ENCODE measurements around the gene HEPHL1.

The HEPHL1 gene

DNA sequence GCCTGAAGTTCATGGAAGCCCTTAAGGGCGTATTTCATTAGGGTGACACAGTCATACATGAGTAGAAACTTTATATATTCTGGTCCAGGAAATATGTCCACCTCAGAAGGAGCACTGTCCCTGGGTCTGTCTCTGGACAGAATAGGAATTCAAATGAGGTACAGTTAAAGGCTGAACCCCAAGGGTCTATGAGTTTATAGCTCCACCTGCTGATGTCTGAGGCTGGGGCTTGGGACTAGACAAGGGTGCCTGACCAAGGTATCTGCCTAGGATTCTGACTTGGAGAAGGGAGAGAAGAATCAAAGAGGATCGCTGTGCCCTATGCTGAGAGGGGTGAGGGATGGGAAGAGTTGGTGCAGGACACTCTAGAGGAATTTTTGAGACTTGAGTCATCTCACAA is 14.9 kb downstream of the HEPHL1 start:
- no peaks in the 10 kb centered on the region for H3K27me3 ChIP-seq (ENCODE audit: control insufficient read depth in 1 of 2, insufficient read depth in 2 of 2, low read length in 2 of 2)
- H3K9me3 ChIP-seq (ENCODE audit: control insufficient read depth in 2 of 2, low read length in 2 of 2), result peaks cover 0 to 3% of the 10 kb centered on the region in 2 donors
- no peak overlapping the region for H3K9ac ChIP-seq (ENCODE audit: low read length in 2 of 2)
- H3K4me3 ChIP-seq (ENCODE audit: low read length in 2 of 2), result no peak overlapping the region
- H3K36me3 ChIP-seq (ENCODE audit: control insufficient read depth in 2 of 2, insufficient read depth in 2 of 2, low read length in 2 of 2), result no peaks in the 10 kb centered on the region
- no peak overlapping the region for H3K27ac ChIP-seq (ENCODE audit: low read length)
- no peaks in the 10 kb centered on the region for H3K4me1 ChIP-seq (ENCODE audit: control insufficient read depth, insufficient read depth, low read length)

DNA sequence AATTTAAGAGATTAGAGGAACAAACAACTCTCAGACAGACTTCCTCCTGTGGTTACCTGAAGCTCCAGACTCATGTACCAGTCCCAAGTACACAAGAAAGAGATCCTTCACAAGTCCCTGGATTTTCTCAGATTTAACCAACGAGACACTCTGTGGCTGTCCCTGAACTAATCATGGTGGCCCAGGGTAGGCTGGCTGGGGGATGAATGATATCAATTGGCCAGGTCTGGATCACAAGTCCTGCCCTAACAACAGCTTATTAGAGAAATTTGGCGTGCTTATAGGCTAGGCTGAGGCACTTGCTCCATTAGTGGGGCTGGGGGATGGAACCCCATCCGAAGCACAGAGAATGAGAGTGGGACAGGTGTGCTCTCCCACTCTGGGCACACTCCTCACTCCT is 22.1 kb downstream of the HEPHL1 start:
- Histone ChIP-seq H3K36me3 (ENCODE audit: control insufficient read depth in 2 of 2, insufficient read depth in 2 of 2, low read length in 2 of 2) (no peaks in the 10 kb centered on the region), H3K27ac (ENCODE audit: low read length) (no peak overlapping the region), H3K27me3 (ENCODE audit: control insufficient read depth in 1 of 2, insufficient read depth in 2 of 2, low read length in 2 of 2) (no peaks in the 10 kb centered on the region), H3K4me1 (ENCODE audit: control insufficient read depth, insufficient read depth, low read length) (no peaks in the 10 kb centered on the region), H3K9ac (ENCODE audit: low read length in 2 of 2) (no peak overlapping the region), H3K9me3 (ENCODE audit: control insufficient read depth in 2 of 2, low read length in 2 of 2) (no peaks in the 10 kb centered on the region), H3K4me3 (ENCODE audit: low read length in 2 of 2) (no peak overlapping the region)

DNA sequence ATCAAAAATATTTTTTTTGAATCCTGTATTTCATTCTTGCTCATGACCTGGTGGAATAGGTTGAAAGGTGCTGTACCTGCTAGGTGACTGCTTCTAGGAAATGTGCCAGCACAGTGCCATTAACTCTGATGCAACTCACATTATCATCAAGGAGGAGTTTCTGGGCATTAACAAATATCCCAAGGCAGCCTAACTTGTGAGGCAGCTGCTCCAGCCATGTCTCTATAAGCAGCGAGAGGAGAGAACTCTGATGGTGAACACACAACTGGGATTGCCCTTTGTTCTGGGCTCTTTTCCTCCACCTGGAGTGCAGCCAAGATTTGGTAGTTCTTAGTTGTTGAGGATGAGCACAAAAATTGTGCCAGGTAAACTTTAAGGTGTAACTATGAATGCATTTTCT is 25.6 kb downstream of the HEPHL1 start:
- no peaks in the 10 kb centered on the region for H3K4me1 ChIP-seq (ENCODE audit: control insufficient read depth, insufficient read depth, low read length)
- H3K36me3 ChIP-seq (ENCODE audit: control insufficient read depth in 2 of 2, insufficient read depth in 2 of 2, low read length in 2 of 2), result no peaks in the 10 kb centered on the region
- no peak overlapping the region for H3K9ac ChIP-seq (ENCODE audit: low read length in 2 of 2)
- no peaks in the 10 kb centered on the region for H3K9me3 ChIP-seq (ENCODE audit: control insufficient read depth in 2 of 2, low read length in 2 of 2)
- no peak overlapping the region for H3K27ac ChIP-seq (ENCODE audit: low read length)
- H3K27me3 ChIP-seq (ENCODE audit: control insufficient read depth in 1 of 2, insufficient read depth in 2 of 2, low read length in 2 of 2), result no peaks in the 10 kb centered on the region
- H3K4me3 ChIP-seq (ENCODE audit: low read length in 2 of 2), result no peak overlapping the region

GRCh38 chr11:94048032-94048709 is 27.0 kb downstream of the HEPHL1 start:
- Histone ChIP-seq H3K9me3 (ENCODE audit: control insufficient read depth in 2 of 2, low read length in 2 of 2) (no peaks in the 10 kb centered on the region), H3K4me3 (ENCODE audit: low read length in 2 of 2) (no peak overlapping the region), H3K27me3 (ENCODE audit: control insufficient read depth in 1 of 2, insufficient read depth in 2 of 2, low read length in 2 of 2) (no peaks in the 10 kb centered on the region), H3K36me3 (ENCODE audit: control insufficient read depth in 2 of 2, insufficient read depth in 2 of 2, low read length in 2 of 2) (no peaks in the 10 kb centered on the region), H3K27ac (ENCODE audit: low read length) (no peak overlapping the region), H3K9ac (ENCODE audit: low read length in 2 of 2) (no peak overlapping the region), H3K4me1 (ENCODE audit: control insufficient read depth, insufficient read depth, low read length) (no peaks in the 10 kb centered on the region)

GRCh38 chr11:94049351-94049750 is 28.2 kb downstream of the HEPHL1 start:
- no peaks in the 10 kb centered on the region for H3K27me3 ChIP-seq (ENCODE audit: control insufficient read depth in 1 of 2, insufficient read depth in 2 of 2, low read length in 2 of 2)
- H3K4me1 ChIP-seq (ENCODE audit: control insufficient read depth, insufficient read depth, low read length), result no peaks in the 10 kb centered on the region
- no peaks in the 10 kb centered on the region for H3K9me3 ChIP-seq (ENCODE audit: control insufficient read depth in 2 of 2, low read length in 2 of 2)
- H3K4me3 ChIP-seq (ENCODE audit: low read length in 2 of 2), result no peak overlapping the region
- H3K27ac ChIP-seq (ENCODE audit: low read length), result no peak overlapping the region
- no peak overlapping the region for H3K9ac ChIP-seq (ENCODE audit: low read length in 2 of 2)
- H3K36me3 ChIP-seq (ENCODE audit: control insufficient read depth in 2 of 2, insufficient read depth in 2 of 2, low read length in 2 of 2), result no peaks in the 10 kb centered on the region

GRCh38 chr11:94058630-94059029 is 37.5 kb downstream of the HEPHL1 start:
- no peaks in the 10 kb centered on the region for H3K4me1 ChIP-seq (ENCODE audit: control insufficient read depth, insufficient read depth, low read length)

GRCh38 chr11:94059065-94059464 is 37.9 kb downstream of the HEPHL1 start:
- Histone ChIP-seq H3K27ac (ENCODE audit: low read length) (no peak overlapping the region), H3K9ac (ENCODE audit: low read length in 2 of 2) (no peak overlapping the region), H3K9me3 (ENCODE audit: control insufficient read depth in 2 of 2, low read length in 2 of 2) (no peaks in the 10 kb centered on the region), H3K27me3 (ENCODE audit: control insufficient read depth in 1 of 2, insufficient read depth in 2 of 2, low read length in 2 of 2) (no peaks in the 10 kb centered on the region), H3K36me3 (ENCODE audit: control insufficient read depth in 2 of 2, insufficient read depth in 2 of 2, low read length in 2 of 2) (no peaks in the 10 kb centered on the region), H3K4me1 (ENCODE audit: control insufficient read depth, insufficient read depth, low read length) (no peaks in the 10 kb centered on the region), H3K4me3 (ENCODE audit: low read length in 2 of 2) (no peak overlapping the region)

More at GRCh38 chr11:94058630-94059029, 37.5 kb downstream of the HEPHL1 start:
- Histone ChIP-seq H3K27me3 (ENCODE audit: control insufficient read depth in 1 of 2, insufficient read depth in 2 of 2, low read length in 2 of 2) (no peaks in the 10 kb centered on the region), H3K36me3 (ENCODE audit: control insufficient read depth in 2 of 2, insufficient read depth in 2 of 2, low read length in 2 of 2) (no peaks in the 10 kb centered on the region), H3K27ac (ENCODE audit: low read length) (no peak overlapping the region), H3K4me3 (ENCODE audit: low read length in 2 of 2) (no peak overlapping the region), H3K9ac (ENCODE audit: low read length in 2 of 2) (no peak overlapping the region), H3K9me3 (ENCODE audit: control insufficient read depth in 2 of 2, low read length in 2 of 2) (no peaks in the 10 kb centered on the region)

- H3K27me3 ChIP-seq (ENCODE audit: control insufficient read depth in 1 of 2, insufficient read depth in 2 of 2, low read length in 2 of 2), result no peaks in the 10 kb centered on the region
- no peaks in the 10 kb centered on the region for H3K9me3 ChIP-seq (ENCODE audit: control insufficient read depth in 2 of 2, low read length in 2 of 2)
- H3K4me1 ChIP-seq (ENCODE audit: control insufficient read depth, insufficient read depth, low read length), result no peaks in the 10 kb centered on the region
- no peak overlapping the region for H3K27ac ChIP-seq (ENCODE audit: low read length)
- H3K36me3 ChIP-seq (ENCODE audit: control insufficient read depth in 2 of 2, insufficient read depth in 2 of 2, low read length in 2 of 2), result no peaks in the 10 kb centered on the region
- no peak overlapping the region for H3K9ac ChIP-seq (ENCODE audit: low read length in 2 of 2)
- no peak overlapping the region for H3K4me3 ChIP-seq (ENCODE audit: low read length in 2 of 2)
Measured at GRCh38 chr11:94060401-94060800, 39.2 kb downstream of the HEPHL1 start.

- Histone ChIP-seq H3K27me3 (ENCODE audit: control insufficient read depth in 1 of 2, insufficient read depth in 2 of 2, low read length in 2 of 2) (no peaks in the 10 kb centered on the region), H3K36me3 (ENCODE audit: control insufficient read depth in 2 of 2, insufficient read depth in 2 of 2, low read length in 2 of 2) (no peaks in the 10 kb centered on the region), H3K9me3 (ENCODE audit: control insufficient read depth in 2 of 2, low read length in 2 of 2) (no peaks in the 10 kb centered on the region), H3K4me3 (ENCODE audit: low read length in 2 of 2) (no peak overlapping the region), H3K27ac (ENCODE audit: low read length) (no peak overlapping the region), H3K9ac (ENCODE audit: low read length in 2 of 2) (no peak overlapping the region), H3K4me1 (ENCODE audit: control insufficient read depth, insufficient read depth, low read length) (no peaks in the 10 kb centered on the region)
Measured at GRCh38 chr11:94062360-94062759, 41.2 kb downstream of the HEPHL1 start.

- no peaks in the 10 kb centered on the region for H3K9me3 ChIP-seq (ENCODE audit: control insufficient read depth in 2 of 2, low read length in 2 of 2)
- no peak overlapping the region for H3K4me3 ChIP-seq (ENCODE audit: low read length in 2 of 2)
- H3K4me1 ChIP-seq (ENCODE audit: control insufficient read depth, insufficient read depth, low read length), result no peaks in the 10 kb centered on the region
- no peaks in the 10 kb centered on the region for H3K36me3 ChIP-seq (ENCODE audit: control insufficient read depth in 2 of 2, insufficient read depth in 2 of 2, low read length in 2 of 2)
- H3K27ac ChIP-seq (ENCODE audit: low read length), result no peak overlapping the region
- H3K9ac ChIP-seq (ENCODE audit: low read length in 2 of 2), result no peak overlapping the region
- H3K27me3 ChIP-seq (ENCODE audit: control insufficient read depth in 1 of 2, insufficient read depth in 2 of 2, low read length in 2 of 2), result no peaks in the 10 kb centered on the region
Measured at GRCh38 chr11:94066901-94067429, 45.8 kb downstream of the HEPHL1 start.

DNA sequence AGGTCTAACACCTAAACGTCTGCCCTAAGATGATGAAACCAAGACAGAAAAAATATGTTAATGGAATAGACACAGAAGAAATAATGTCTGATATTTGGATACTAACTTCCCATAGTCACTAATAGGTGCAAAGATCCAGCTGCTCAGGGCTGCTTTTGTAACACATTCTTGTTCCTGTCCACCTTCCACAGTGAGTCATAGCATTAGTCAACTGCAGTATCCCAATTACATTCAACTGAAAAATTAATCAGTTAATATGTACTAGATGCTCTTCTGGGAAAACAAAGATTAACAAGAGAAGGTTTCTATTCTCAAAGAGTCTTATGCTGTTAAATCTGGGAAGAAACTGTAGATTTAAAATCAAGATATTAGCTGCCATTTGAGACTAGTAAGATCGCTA is 47.6 kb downstream of the HEPHL1 start:
- Histone ChIP-seq H3K9ac (ENCODE audit: low read length in 2 of 2) (no peak overlapping the region), H3K4me3 (ENCODE audit: low read length in 2 of 2) (no peak overlapping the region), H3K4me1 (ENCODE audit: control insufficient read depth, insufficient read depth, low read length) (no peaks in the 10 kb centered on the region), H3K36me3 (ENCODE audit: control insufficient read depth in 2 of 2, insufficient read depth in 2 of 2, low read length in 2 of 2) (no peaks in the 10 kb centered on the region), H3K27ac (ENCODE audit: low read length) (no peak overlapping the region), H3K9me3 (ENCODE audit: control insufficient read depth in 2 of 2, low read length in 2 of 2) (no peaks in the 10 kb centered on the region), H3K27me3 (ENCODE audit: control insufficient read depth in 1 of 2, insufficient read depth in 2 of 2, low read length in 2 of 2) (no peaks in the 10 kb centered on the region)
